ENCODE results near the gene SPRR2D.

Gene SPRR2D

DNA sequence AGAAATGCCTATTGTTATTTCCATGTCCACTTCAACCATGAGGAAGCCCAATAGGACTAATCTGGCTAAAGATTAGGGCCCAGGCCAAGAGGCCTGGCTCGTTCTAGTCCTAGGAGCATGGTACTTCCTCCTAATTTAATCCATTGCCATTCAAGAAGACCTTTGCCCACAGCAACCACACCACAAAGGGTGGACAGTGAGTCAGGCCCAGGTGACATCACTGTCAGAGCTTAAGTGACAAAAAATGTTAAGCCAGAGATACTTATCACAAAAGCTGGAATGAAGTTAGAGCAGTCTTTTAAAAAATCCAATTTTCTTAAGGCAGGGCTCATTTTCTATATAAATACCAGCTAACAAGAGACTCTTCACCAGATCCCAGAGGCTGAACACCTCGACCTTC, 39.5 kb downstream of the SPRR2D start, which contains the start of gene SPRR3:
Gene SPRR3 (plus strand): TSS at position 368 of the 400 bp plus-strand sequence. CDS start 1,272 bp downstream, outside the sequence.
- DNase-seq, result no peak

GRCh38 chr1:153000294-153000693, 40.6 kb downstream of the SPRR2D start:
- no peak for DNase-seq

DNA sequence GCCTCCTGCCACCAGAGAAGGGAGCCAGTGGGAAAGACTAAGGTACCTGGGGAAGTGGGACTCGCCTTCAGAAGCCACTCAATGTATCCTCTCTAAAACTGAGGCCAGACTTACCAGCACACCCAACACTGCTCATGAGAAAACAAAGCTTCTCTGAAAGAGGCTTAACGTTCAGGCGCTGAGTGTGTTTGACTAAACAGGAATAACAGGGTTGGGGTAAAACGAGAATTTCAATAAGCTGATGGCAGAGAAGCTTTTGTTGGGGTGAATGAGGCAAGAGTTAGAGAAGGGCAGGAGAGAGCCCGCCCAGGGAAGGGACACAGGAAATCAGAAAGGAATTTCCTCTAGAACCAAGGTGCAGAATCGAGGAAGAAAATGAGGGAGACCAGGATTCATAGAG, 41.1 kb downstream of the SPRR2D start:
- DNase-seq, result no peak

GRCh38 chr1:152998476-152998875, 42.4 kb downstream of the SPRR2D start:
- no peak for DNase-seq

- DNase-seq, result no peak
Observed at GRCh38 chr1:152997901-152998300, 43.0 kb downstream of the SPRR2D start.

DNA sequence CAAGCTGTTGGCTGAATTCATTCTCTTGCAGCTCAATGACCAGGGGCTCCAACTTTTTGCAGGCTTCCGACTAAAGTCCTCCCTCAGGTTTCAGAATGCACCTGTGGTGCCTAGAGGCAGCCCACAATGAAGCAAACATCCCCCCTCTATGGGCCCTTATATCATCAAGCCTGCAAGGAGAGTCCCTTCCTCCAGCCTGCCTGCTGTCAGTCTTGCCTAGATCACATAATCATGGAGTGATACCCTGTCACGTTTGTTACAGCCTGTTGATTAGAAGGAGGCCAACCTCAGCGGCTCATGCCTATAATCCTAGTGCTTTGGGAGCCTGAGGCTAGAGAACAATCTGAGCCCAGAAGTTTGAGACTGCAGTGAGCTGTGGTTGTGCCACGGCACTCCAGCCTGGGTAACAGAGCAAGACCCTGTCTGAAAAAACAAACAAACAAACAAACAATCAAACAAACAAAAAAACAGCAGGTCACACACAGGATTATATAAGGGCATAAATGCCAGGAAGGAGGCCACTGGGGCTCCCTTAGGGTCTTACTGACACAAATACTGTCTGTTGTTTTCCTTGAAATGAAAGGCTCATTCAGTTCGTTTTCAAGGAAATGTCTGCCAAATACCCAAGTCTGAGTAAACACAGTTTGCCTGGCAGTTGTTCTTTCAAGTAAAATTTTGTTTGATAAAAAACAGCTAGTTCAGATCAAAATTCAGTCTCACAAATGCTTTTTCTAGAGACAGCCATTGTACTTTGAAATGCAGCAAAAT, 44.1 kb downstream of the SPRR2D start:
- no peak for DNase-seq

DNA sequence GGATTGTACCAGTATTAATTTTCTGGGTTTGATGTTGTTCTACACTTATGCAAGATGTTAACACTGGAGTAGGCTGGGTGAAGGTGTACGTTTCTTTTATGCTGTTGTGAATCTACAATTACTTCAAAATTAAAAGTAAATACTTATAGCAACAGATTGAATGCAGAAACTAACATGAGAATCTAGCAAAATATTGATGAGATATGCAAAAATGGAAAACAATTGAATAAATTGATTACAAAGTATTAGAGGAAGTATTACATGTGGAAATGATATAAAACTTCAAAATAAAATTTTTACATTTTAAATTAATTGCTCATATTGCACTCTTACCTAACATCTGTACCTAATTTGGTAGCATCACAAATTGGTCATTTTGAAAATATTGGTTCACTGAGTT, 45.1 kb downstream of the SPRR2D start:
- no peak for DNase-seq

GRCh38 chr1:152993186-152993585, 47.7 kb downstream of the SPRR2D start:
- DNase-seq, result no peak

All from EL (cell line).